BJ (cell line): ENCODE results near the gene PLEKHA7. TPM values are rescaled to one million over a fixed set of nuclear protein-coding genes. Genes with fewer than 3 reads are reported as not detected.

ENCODE experiments used
- CTCF ChIA-PET: fragments of 350-600 bp; formaldehyde crosslinking; extraction: SDS; loops from one replicate; lab custom pipeline; 2021; ENCODE audit warnings: antibody characterized with exemption, inconsistent platforms; lab: Yijun Ruan, JAX
- POLR2A ChIA-PET: fragments of 300-600 bp; sonication (Branson Sonifier 250); formaldehyde crosslinking; extraction: SDS; loops from one replicate; lab custom pipeline; 2021; ENCODE audit warnings: antibody characterized with exemption; lab: Charles Lee
- DNase-seq: peaks from one replicate; pipeline ENCODE4 v3.0.0-alpha.2; 2011; ENCODE audit warnings: low read depth
- H3K27me3 ChIP-seq: 2 replicates; pipeline ENCODE4 v1.6.0; 2011; ENCODE audit warnings: low read length; ENCODE audit not compliant: control insufficient read depth, insufficient read depth
- H3K36me3 ChIP-seq: 2 replicates; pipeline ENCODE4 v1.5.1; 2011; ENCODE audit warnings: low read length; ENCODE audit not compliant: control insufficient read depth, insufficient read depth
- H3K4me3 ChIP-seq: 2 replicates; pipeline ENCODE4 v1.5.1; 2011; ENCODE audit warnings: low read depth, mild to moderate bottlenecking, control low read depth, low read length
- polyA plus RNA-seq: library from polyadenylated mRNA; depleted of rRNA; stranded (reverse); fragments of >200 nt; gene quantifications from 2 replicates; pipeline ENCODE4 v1.2.3, GENCODE V29; 2011
- TF ChIP-seq, protein P1 (sequence below): IDR thresholded peaks from 2 replicates; pipeline ENCODE4 v1.5.1; 2011; ENCODE audit warnings: low read depth, mild to moderate bottlenecking, control low read depth, inconsistent platforms, low read length, moderate library complexity; ENCODE audit not compliant: insufficient read depth

The PLEKHA7 gene
- polyA plus RNA-seq, 1 experiment, result 0.04 TPM

DNA sequence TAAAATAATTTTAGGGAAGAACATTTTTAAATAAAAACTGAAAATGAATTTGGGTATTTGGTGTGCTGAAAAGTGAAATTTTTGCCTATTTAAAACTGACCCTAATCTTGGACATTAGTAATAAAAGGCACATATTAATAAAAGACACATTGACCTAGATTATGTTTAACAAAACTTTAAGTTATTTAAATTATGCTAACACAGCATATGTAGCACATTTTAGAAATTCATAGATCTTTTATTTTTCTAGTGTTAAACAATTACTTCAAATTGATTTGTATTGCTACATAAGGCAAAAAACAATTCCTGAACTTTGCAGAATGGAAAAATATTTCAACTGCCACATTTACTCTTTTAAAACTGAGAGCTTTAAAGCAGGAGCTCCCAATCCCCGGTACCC, 265.1 kb downstream of the PLEKHA7 start:
- Histone ChIP-seq H3K27me3 (no peaks in the 10 kb centered on the region), H3K36me3 (peaks cover 17% of the 10 kb centered on the region), H3K4me3 (no peak overlapping the region)
- DNase-seq, result no peak
- POLR2A ChIA-PET, result no interaction called here
- CTCF ChIA-PET, result interaction anchor here (1.8 kb wide), 1 partner anchor 35 kb away, joined by 6 read pairs; no protein-coding TSS in a partner anchor
- TF ChIP-seq, protein P1, sequence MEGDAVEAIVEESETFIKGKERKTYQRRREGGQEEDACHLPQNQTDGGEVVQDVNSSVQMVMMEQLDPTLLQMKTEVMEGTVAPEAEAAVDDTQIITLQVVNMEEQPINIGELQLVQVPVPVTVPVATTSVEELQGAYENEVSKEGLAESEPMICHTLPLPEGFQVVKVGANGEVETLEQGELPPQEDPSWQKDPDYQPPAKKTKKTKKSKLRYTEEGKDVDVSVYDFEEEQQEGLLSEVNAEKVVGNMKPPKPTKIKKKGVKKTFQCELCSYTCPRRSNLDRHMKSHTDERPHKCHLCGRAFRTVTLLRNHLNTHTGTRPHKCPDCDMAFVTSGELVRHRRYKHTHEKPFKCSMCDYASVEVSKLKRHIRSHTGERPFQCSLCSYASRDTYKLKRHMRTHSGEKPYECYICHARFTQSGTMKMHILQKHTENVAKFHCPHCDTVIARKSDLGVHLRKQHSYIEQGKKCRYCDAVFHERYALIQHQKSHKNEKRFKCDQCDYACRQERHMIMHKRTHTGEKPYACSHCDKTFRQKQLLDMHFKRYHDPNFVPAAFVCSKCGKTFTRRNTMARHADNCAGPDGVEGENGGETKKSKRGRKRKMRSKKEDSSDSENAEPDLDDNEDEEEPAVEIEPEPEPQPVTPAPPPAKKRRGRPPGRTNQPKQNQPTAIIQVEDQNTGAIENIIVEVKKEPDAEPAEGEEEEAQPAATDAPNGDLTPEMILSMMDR, result no peak

DNA sequence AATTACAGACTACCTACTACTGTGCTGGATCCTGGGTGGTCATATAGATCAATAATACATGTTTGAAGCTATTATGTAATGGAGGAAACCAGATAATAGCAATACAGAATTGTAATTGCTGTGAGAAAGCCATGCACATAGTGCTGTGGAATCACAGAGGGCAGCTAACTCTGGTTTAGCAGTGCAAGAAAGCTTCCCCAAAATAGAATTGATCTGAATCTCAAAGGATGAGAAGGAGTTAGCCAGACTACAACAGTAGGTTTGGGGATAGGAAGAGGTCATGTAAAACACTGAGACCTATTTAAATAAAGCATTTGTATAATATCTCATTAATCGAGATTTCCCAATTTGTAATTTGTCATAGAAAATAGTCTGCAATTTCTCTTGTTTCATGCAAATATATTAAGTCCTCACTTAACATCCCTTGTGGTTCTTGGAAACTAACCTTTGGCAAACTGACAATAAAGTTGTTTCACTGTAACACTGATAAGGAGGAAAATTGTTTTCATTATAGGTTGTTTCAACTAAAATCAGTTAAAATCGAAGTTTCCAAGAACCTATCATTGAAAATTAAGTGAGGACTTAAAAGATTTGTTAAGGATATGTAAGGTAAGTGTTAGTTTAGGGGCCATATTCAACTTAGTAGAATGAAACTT, 268.1 kb downstream of the PLEKHA7 start:
- POLR2A ChIA-PET, result no interaction called here
- TF ChIP-seq, protein P1, result no peak
- Histone ChIP-seq H3K27me3 (no peaks in the 10 kb centered on the region), H3K36me3 (peaks cover 13% of the 10 kb centered on the region), H3K4me3 (no peak overlapping the region)
- DNase-seq, result no peak
- CTCF ChIA-PET, result no interaction called here

DNA sequence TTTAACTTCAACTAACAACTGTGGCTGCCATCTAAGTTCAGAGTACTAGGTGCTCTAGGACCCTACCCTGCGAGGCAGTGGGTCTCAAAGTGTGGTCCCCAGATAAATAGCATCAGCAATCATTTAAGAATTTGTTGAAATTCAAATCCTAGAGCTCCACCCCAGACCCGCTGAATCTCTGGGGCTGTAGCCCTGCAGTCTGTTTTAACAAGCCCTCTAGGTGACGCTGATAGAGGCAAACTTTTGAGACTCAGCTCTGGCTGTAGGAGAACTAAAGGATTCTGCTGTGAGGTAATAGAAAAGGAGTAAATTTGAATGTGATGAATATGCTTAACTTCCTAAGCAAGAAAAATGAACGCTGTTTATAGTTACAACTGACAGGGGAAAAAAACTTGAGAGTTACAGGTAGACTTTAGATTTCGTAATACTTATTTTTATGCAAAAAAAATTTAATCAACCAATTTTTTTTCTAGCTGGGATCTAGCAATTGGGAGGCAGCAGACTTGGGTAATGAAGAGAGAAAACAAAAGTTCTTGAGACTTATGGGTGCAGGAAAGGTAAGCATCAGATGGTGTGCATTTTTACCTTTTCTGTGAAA, 270.0 kb downstream of the PLEKHA7 start:
- ChIA-PET CTCF (no interaction called here), POLR2A (interaction anchor here (0.6 kb wide), 1 partner anchor 362 kb away, joined by 4 read pairs; no protein-coding TSS in a partner anchor)
- TF ChIP-seq, protein P1, result no peak

DNA sequence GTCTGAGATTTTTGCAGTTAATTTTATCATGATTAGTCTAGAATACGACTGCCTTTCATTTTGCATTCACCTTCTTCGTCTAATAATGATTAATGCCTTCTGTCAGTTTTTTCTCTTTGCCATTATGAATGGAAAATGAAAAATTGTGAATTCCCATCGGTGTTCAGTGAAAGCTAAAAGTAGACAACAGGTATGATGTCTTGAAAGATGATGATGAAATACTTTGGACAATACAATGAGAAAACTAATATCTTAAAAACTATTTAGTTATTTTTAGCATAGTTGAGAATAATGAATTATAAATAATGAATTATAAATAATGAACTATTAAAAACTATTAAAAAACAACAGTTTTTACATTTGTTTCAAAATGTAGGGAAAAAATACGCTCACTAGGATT, 270.7 kb downstream of the PLEKHA7 start:
- H3K36me3 ChIP-seq, result peaks cover 2% of the 10 kb centered on the region
- TF ChIP-seq, protein P1, result no peak
- CTCF ChIA-PET, result no interaction called here

More for the DNA sequence above, 270.0 kb downstream of the PLEKHA7 start:
- DNase-seq, result no peak
- H3K36me3 ChIP-seq, result peaks cover 2% of the 10 kb centered on the region
- H3K27me3 ChIP-seq, result no peaks in the 10 kb centered on the region
- no peak overlapping the region for H3K4me3 ChIP-seq

DNA sequence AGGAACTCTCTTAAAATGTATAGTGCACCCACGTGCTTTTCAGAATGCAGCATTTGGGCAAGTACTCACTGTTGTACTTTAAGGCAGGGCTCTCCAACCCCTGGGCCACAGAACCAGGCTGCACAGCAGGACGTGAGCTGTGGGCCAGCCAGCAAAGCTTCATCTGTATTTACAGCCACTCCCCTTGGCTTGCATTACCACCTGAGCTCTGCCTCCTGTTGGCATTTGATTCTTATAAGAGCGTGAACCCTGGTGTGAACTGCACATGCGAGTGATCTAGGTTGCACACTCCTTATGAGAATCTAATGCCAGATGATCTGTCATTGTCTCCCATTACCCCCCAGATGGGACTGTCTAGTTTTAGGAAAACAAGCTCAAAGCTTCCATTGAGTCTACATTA, 272.7 kb downstream of the PLEKHA7 start:
- Histone ChIP-seq H3K27me3 (no peaks in the 10 kb centered on the region), H3K4me3 (no peak overlapping the region), H3K36me3 (peaks cover 2% of the 10 kb centered on the region)
- CTCF ChIA-PET, result interaction anchor here (0.9 kb wide), 1 partner anchor 44 kb away, joined by 3 read pairs; no protein-coding TSS in a partner anchor
- TF ChIP-seq, protein P1, result no peak
- POLR2A ChIA-PET, result no interaction called here
- no peak for DNase-seq

More for the DNA sequence above, 270.7 kb downstream of the PLEKHA7 start:
- POLR2A ChIA-PET, result interaction anchor here (0.6 kb wide), 1 partner anchor 363 kb away, joined by 4 read pairs; no protein-coding TSS in a partner anchor
- DNase-seq, result no peak
- H3K4me3 ChIP-seq, result no peak overlapping the region
- H3K27me3 ChIP-seq, result no peaks in the 10 kb centered on the region
